CD4-positive, alpha-beta T cell treated with Interleukin-15 for 4 hours (primary cell): ENCODE measurements around the gene RAB3IL1.

Experiments
- DNase-seq: peaks from one replicate; pipeline ENCODE4 v3.0.0-alpha.2; 2020; ENCODE audit warnings: low spot score

Gene RAB3IL1

GRCh38 chr11:61952882-61953281, 35.5 kb upstream of the RAB3IL1 start:
- no peak for DNase-seq

DNA sequence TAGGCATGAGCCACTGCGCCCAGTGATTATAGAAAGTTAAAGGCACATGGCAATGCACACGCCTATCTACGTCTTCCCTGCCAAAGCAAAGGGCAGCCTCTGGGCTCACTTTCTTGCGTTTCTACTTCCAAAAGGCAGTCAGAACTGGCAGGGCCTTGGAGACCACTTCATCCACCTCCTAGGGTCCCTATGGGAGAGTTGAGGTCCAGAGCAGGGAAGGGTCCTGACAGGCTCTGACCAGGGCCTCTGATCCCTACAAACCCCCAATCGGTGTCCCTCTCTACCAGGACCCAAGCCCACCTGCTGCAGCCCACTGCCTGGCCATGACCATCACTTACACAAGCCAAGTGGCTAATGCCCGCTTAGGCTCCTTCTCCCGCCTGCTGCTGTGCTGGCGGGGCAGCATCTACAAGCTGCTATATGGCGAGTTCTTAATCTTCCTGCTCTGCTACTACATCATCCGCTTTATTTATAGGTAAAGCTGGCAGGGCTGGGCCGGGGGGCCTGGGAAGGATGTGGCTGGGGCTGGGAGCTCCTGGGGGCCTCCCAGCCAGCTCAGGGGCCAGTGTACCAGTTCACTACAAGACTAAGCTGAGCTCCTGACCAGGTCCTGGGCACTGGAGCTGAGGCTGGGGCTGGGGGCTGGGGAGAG, 34.2 kb upstream of the RAB3IL1 start:
- DNase-seq: no peak

DNA sequence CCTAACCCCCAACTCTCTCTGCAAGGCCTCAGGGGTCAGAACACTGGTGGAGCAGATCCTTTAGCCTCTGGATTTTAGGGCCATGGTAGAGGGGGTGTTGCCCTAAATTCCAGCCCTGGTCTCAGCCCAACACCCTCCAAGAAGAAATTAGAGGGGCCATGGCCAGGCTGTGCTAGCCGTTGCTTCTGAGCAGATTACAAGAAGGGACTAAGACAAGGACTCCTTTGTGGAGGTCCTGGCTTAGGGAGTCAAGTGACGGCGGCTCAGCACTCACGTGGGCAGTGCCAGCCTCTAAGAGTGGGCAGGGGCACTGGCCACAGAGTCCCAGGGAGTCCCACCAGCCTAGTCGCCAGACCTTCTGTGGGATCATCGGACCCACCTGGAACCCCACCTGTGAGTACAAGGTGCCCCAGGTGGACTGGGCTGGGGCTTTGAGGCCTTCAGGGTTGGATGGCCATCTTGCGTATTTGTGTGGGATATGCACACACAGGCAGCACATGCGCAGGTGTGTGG, 32.7 kb upstream of the RAB3IL1 start, which contains the start of gene BEST1:
Gene BEST1 (plus strand): TSS at position 317 of the 513 bp plus-strand sequence. CDS start 1,456 bp downstream, outside the sequence.
- no peak for DNase-seq

DNA sequence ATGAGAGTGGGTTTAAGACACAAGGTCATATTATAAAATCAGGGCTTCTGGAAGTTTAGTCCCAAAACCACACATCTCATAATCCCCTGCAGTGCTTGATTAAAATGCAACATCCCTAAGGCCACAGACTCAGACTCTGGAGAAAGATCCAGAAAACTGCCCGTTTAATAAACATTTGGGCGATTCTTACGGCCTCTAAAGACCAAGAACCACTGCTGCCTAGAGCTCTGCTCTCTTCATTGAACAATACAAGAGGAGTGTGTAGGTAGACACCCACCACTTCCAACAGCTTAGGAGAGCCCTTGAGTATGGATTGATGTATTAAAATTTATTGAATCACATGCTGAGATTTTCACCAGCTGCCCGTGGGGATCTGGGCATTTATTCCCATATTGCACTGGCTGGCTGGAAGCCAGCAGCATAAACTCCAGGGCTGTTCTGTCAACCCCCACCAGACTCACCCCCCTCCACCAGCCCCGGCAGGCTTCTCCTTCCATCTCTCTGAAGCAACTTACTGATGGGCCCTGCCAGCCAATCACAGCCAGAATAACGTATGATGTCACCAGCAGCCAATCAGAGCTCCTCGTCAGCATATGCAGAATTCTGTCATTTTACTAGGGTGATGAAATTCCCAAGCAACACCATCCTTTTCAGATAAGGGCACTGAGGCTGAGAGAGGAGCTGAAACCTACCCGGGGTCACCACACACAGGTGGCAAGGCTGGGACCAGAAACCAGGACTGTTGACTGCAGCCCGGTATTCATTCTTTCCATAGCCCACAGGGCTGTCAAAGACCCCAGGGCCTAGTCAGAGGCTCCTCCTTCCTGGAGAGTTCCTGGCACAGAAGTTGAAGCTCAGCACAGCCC, 32.0 kb upstream of the RAB3IL1 start:
- DNase-seq: peak; percentile 17

- DNase-seq: no peak
These were observed 31.1 kb upstream of the RAB3IL1 start for GRCh38 chr11:61948505-61948904.

DNA sequence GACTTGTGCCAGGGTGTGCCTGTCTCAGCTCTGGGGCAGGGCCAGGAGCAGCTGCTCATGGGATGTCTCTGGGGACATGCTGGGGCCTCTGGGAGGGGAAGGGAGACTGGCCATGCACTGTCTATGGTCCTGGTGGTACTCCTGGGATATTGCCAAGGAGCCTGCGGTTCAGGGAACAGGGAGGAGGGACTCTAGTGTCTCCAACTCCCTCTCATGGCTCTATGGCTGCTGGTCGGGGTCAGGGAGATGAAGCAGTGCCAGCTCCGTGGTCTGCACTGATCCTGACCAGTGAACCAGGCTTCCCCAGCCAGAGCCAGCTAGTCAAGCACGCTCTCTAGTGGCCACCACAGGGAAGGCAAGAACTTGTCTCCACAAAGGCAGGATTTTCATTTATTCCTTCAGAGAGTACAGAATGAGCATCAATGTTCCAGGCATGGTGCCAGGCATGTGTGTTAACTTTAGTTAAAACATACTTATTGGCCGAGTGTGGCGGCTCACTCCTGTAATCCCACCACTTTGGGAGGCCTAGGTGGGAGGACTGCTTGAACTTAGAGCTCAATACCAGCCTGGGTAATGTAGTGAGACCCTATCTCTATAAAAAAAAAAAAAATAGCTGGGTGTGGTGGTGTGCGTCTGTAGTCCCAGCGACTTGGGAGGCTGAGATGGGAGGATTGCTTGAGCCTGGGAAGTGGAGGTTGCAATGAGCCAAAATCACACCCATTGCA, 30.3 kb upstream of the RAB3IL1 start:
- DNase-seq: peak; percentile 65

- DNase-seq: no peak
These were observed 29.5 kb upstream of the RAB3IL1 start for GRCh38 chr11:61946894-61947293.

- no peak for DNase-seq
These were observed 27.8 kb upstream of the RAB3IL1 start for GRCh38 chr11:61945191-61945590.

- no peak for DNase-seq
These were observed 23.1 kb upstream of the RAB3IL1 start for GRCh38 chr11:61940466-61940865.

GRCh38 chr11:61935861-61936260, 18.5 kb upstream of the RAB3IL1 start:
- no peak for DNase-seq

GRCh38 chr11:61930933-61931332, 13.6 kb upstream of the RAB3IL1 start:
- DNase-seq: no peak

- DNase-seq: no peak
These were observed 11.2 kb upstream of the RAB3IL1 start for GRCh38 chr11:61928606-61929005.

GRCh38 chr11:61927501-61927900, 10.1 kb upstream of the RAB3IL1 start:
- DNase-seq: no peak

- no peak for DNase-seq
These were observed 8.9 kb upstream of the RAB3IL1 start for GRCh38 chr11:61926235-61926634.

- no peak for DNase-seq
These were observed 8.4 kb upstream of the RAB3IL1 start for GRCh38 chr11:61925736-61926135.

DNA sequence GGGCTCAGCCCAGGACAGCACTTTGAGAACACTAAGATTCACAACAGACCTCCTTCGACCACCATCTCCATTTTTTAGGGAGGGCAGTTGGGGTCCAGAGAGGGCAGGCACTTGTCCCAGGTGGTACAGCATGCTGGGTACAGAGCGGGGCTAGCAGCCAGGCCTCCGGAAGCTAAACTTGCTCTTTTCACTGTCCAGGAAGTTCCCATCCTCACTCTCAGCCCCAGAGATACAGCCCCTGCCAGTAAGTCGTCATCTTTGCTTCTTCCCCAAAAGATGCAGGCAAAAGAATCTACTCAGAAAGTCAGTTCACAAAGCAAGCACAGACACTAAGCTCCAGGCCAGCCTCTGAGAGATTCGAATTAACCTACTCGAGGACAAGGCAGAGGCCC, 6.7 kb upstream of the RAB3IL1 start:
- no peak for DNase-seq

DNA sequence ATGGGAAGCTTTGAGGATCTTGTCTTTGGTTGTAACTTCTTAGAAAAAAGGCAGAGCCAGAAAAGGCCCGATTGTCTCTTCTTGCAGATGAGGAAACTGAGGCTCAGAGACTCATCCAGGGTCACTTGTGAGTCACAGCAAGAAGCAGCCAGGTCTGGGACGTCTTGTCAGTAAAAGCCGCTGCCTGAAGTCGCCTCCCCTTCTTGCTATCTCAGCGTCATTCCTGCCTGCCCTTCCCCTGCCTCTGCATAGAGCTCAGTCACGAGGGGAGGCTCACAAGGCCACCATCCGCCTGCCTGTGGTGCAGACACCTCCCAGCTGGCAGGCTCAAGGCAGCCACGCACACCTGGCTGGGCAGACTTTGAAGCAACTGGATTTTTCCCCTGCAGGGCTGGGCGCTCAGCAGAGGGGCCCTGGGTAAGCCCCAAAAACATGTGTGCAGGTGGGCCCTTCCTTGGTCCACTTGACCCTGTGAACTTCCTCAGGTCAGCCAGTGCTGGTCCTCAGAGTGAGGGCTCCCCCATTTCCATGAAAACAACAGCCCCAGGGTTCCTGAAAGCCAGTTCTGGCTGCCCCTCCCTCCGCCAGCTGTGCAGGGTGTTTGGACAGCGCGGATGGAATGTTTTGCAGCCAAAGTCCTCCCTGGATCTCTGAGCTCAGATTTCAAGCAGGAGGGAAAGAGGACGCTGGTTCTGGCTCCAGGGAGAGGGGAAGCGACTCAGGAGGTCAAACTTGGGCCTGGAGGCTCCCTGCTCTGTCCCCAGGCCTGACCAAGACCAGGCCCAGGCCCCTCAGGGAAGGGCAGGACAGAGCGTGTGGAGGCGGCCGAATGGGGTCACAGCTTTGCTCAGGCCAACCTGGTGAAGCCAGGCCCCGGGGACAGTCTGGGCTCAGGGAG, 6.0 kb upstream of the RAB3IL1 start:
- DNase-seq: no peak

DNA sequence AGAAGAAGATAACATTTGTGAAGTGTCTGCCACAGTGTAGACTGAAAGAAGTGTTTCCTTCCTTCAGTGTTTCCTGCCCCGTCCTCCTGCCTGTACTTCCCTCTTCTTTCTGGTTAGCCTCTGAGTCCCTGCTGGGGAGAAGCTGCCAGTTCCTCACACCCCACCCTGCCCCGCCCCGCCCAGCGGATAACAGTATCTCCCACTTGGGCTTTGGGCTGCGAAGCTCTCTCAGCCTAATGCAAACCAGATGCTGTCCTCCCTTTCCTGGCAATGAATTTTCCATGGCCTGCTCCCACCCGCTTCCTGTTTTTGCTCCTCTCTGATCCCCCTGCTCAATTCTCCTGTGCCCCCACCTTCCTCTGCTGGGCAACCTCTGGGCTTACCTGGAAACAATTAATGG, 5.2 kb upstream of the RAB3IL1 start:
- no peak for DNase-seq

GRCh38 chr11:61921446-61921845, 4.1 kb upstream of the RAB3IL1 start:
- DNase-seq: no peak

GRCh38 chr11:61919705-61920631, 2.6 kb upstream of the RAB3IL1 start:
- no peak for DNase-seq
